ENCODE data around the gene TTLL10.

DNA sequence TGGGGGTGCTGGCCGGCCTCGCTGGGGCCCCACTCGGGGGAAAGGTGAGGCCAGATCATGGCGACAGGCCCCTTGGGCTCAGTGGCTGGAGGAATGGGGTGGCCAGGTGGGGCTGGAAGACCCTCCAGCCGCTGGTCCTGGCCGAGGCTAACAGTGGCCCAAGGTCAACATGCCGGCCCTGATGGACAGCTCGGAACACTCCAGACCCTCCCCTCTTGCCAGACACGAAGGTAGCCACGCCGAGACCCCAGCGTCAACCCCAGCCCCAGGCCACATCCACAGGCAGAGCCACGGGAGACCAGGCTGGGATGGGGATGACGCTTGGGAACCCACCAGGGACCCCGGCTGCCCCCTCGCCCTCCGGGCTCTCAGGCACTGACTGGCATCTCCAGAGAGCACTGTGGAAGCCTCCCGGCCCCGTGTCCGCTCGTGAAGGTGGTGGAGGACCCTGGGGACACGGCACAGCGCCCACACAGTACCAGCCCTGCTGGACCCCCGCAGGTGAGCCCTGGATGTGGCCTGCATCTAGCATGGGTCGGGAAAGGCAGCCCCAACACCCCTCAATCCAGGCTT, 73.7 kb downstream of the TTLL10 start:
- TF ChIP-seq TAF1 (IDR thresholded peaks at IDR 0.05; ENCODE audit: borderline replicate concordance, low read depth, low read length): no peak
- TF ChIP-seq FOSL2 (IDR thresholded peaks at IDR 0.05; ENCODE audit: borderline replicate concordance, low read depth): no peak
- TF ChIP-seq, protein P1, sequence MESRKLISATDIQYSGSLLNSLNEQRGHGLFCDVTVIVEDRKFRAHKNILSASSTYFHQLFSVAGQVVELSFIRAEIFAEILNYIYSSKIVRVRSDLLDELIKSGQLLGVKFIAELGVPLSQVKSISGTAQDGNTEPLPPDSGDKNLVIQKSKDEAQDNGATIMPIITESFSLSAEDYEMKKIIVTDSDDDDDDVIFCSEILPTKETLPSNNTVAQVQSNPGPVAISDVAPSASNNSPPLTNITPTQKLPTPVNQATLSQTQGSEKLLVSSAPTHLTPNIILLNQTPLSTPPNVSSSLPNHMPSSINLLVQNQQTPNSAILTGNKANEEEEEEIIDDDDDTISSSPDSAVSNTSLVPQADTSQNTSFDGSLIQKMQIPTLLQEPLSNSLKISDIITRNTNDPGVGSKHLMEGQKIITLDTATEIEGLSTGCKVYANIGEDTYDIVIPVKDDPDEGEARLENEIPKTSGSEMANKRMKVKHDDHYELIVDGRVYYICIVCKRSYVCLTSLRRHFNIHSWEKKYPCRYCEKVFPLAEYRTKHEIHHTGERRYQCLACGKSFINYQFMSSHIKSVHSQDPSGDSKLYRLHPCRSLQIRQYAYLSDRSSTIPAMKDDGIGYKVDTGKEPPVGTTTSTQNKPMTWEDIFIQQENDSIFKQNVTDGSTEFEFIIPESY (IDR thresholded peaks at IDR 0.05; ENCODE audit: borderline replicate concordance, low read depth): no peak
- TF ChIP-seq, protein P2, sequence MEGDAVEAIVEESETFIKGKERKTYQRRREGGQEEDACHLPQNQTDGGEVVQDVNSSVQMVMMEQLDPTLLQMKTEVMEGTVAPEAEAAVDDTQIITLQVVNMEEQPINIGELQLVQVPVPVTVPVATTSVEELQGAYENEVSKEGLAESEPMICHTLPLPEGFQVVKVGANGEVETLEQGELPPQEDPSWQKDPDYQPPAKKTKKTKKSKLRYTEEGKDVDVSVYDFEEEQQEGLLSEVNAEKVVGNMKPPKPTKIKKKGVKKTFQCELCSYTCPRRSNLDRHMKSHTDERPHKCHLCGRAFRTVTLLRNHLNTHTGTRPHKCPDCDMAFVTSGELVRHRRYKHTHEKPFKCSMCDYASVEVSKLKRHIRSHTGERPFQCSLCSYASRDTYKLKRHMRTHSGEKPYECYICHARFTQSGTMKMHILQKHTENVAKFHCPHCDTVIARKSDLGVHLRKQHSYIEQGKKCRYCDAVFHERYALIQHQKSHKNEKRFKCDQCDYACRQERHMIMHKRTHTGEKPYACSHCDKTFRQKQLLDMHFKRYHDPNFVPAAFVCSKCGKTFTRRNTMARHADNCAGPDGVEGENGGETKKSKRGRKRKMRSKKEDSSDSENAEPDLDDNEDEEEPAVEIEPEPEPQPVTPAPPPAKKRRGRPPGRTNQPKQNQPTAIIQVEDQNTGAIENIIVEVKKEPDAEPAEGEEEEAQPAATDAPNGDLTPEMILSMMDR (IDR thresholded peaks at IDR 0.05): no peak

All from SK-N-SH (cell line).